Uterus (tissue), 2 donors: ENCODE data around the gene RAB41.

Experiments used
- CTCF ChIP-seq, 4 experiments: fragments of 200-600 bp in 2 of 4; fragments of 450-650 bp in 2 of 4; sonication (generic) in 2 of 4; IDR thresholded peaks; one replicate each; pipeline ENCODE4 v1.5.1; 2016 to 2019; ENCODE audit warnings: antibody characterized with exemption in 4 of 4, mild to moderate bottlenecking in 2 of 4, moderate library complexity in 1 of 4
- POLR2A ChIP-seq, 2 donors: fragments of 450-650 bp; IDR thresholded peaks; one replicate each; pipeline ENCODE4 v1.6.1; 2016; ENCODE audit warnings: antibody characterized with exemption in 2 of 2, mild to moderate bottlenecking in 1 of 2, moderate library complexity in 1 of 2

GRCh38 chrX:70264784-70265183 lies 17.2 kb upstream of the RAB41 start:
- TF ChIP-seq POLR2A (IDR thresholded peaks at IDR 0.05) (no peak), CTCF (IDR thresholded peaks at IDR 0.05) (no peak)
